K562 (cell line): Measurements from ENCODE around the gene PALLD. TPM values are rescaled to one million over a fixed set of nuclear protein-coding genes. Genes with fewer than 3 reads are reported as not detected.
A peak's percentile ranks its signal among the peaks of the same experiment; 100 is the strongest.

Source experiments
- ATAC-seq: fragments of 200-7000 bp; cut with Tn5 transposase; 3 replicates; pipeline ENCODE4 v1.9.1; 2020; ENCODE audit warnings: moderate library complexity
- BruUV-seq: library from RNA; stranded (reverse); fragments of 400-500 nt; replicated peaks from 2 replicates; lab custom pipeline; 2021; lab: Mats Ljungman, UMichigan
- CTCF ChIA-PET: fragments of 300-600 bp; formaldehyde crosslinking; extraction: SDS; loops from one replicate; lab custom pipeline; 2021; ENCODE audit warnings: low intra/inter-chr PET ratio; lab: Yijun Ruan, JAX
- POLR2A ChIA-PET: fragments of 300-600, 350-650 bp; sonication (Branson Sonifier 250); formaldehyde crosslinking; extraction: SDS; loops from one replicate; lab custom pipeline; 2021; ENCODE audit warnings: antibody characterized with exemption, inconsistent platforms; lab: Yijun Ruan, JAX
- DNase-seq, 4 experiments: peaks; one replicate each; pipeline versions ENCODE4 v3.0.0 to v3.0.0-alpha.2; 2011 to 2018; ENCODE audit warnings: low spot score in 3 of 4, mixed read lengths in 3 of 4; ENCODE audit errors: extremely low read depth in 1 of 4
- FAIRE-seq: peaks from 2 replicates; lab custom pipeline; 2011; peaks lifted over from hg19 to GRCh38; lab: Jason Lieb, UNC
- H2AFZ ChIP-seq: 2 replicates; pipeline ENCODE4 v1.6.0; 2011; ENCODE audit warnings: low read depth, low read length, control low read depth, inconsistent platforms
- H3K27ac ChIP-seq: fragments of 200-600 bp; 3 replicates; pipeline ENCODE4 v1.8.0; 2011; ENCODE audit warnings: low read depth, mild to moderate bottlenecking, control low read depth, inconsistent platforms, low read length, moderate library complexity, mixed read lengths; ENCODE audit errors: extremely low read depth
- H3K27me3 ChIP-seq, 2 experiments: fragments of 300-600 bp in 1 of 2; 2 replicates in 1 of 2; 3 replicates in 1 of 2; pipeline versions ENCODE4 v1.6.0 to v1.8.0; 2011; ENCODE audit warnings: inconsistent platforms in 2 of 2, low read length in 2 of 2, mild to moderate bottlenecking in 1 of 2, mixed read lengths in 1 of 2, moderate library complexity in 1 of 2; ENCODE audit not compliant: control insufficient read depth in 2 of 2, insufficient read depth in 2 of 2
- H3K36me3 ChIP-seq: fragments of 300-600 bp; 3 replicates; pipeline ENCODE4 v1.8.0; 2011; ENCODE audit warnings: mild to moderate bottlenecking, low read length, inconsistent platforms; ENCODE audit not compliant: control insufficient read depth, insufficient read depth
- H3K4me1 ChIP-seq, 2 experiments: fragments of 200-600 bp in 1 of 2; replicated peaks in 1 of 2; 2 replicates in 1 of 2; 3 replicates in 1 of 2; pipeline versions ENCODE4 v1.5.1 to v1.8.0; 2011; ENCODE audit warnings: inconsistent platforms in 2 of 2, low read length in 2 of 2, mild to moderate bottlenecking in 1 of 2, mixed read lengths in 1 of 2, moderate library complexity in 1 of 2; ENCODE audit not compliant: control insufficient read depth in 2 of 2, insufficient read depth in 2 of 2
- H3K4me2 ChIP-seq: 2 replicates; pipeline ENCODE4 v1.6.1; 2011; ENCODE audit warnings: low read length, control low read depth, inconsistent platforms, mixed read lengths; ENCODE audit not compliant: insufficient read depth
- H3K4me3 ChIP-seq: fragments of 200-600 bp; sonication (generic), shearing (Covaris generic); 2 replicates; pipeline ENCODE4 v1.5.1; 2016; ENCODE audit warnings: control low read depth, inconsistent platforms
- H3K79me2 ChIP-seq: fragments of 200-600 bp; 3 replicates; pipeline ENCODE4 v1.8.0; 2011; ENCODE audit warnings: low read length, inconsistent platforms; ENCODE audit not compliant: control insufficient read depth, insufficient read depth
- H3K9ac ChIP-seq, 2 experiments: 2 replicates each; pipeline versions ENCODE4 v1.6.0 to v1.6.1; 2011; ENCODE audit warnings: low read depth in 2 of 2, low read length in 2 of 2, control low read depth in 1 of 2, inconsistent platforms in 1 of 2, mild to moderate bottlenecking in 1 of 2, mixed read lengths in 1 of 2; ENCODE audit not compliant: insufficient read depth in 1 of 2
- H3K9me1 ChIP-seq: one replicate; pipeline ENCODE4 v1.6.0; 2011; ENCODE audit warnings: inconsistent platforms, mild to moderate bottlenecking, low read length, moderate library complexity; ENCODE audit not compliant: control insufficient read depth, insufficient read depth
- H3K9me3 ChIP-seq: replicated peaks from 2 replicates; pipeline ENCODE4 v1.5.1; 2011; ENCODE audit warnings: low read depth, low read length, inconsistent platforms; ENCODE audit not compliant: control insufficient read depth, insufficient read depth
- H4K20me1 ChIP-seq: replicated peaks from 2 replicates; pipeline ENCODE4 v1.6.1; 2011; ENCODE audit warnings: low read length, inconsistent platforms, mixed read lengths; ENCODE audit not compliant: control insufficient read depth, insufficient read depth
- ARID2 ChIP-seq: fragments of 450-650 bp; IDR thresholded peaks from 2 replicates; pipeline ENCODE4 v1.6.1; 2017; ENCODE audit warnings: antibody characterized with exemption, mild to moderate bottlenecking
- ASH1L ChIP-seq: fragments of 450-650 bp; IDR thresholded peaks from 2 replicates; pipeline ENCODE4 v1.6.1; 2018; ENCODE audit warnings: borderline replicate concordance, mild to moderate bottlenecking, low read depth; ENCODE audit not compliant: partially characterized antibody
- BHLHE40 ChIP-seq: IDR thresholded peaks from 2 replicates; pipeline ENCODE4 v1.6.1; 2011; ENCODE audit warnings: low read length, improper control_type of control experiment
- BRF1 ChIP-seq: IDR thresholded peaks from 3 replicates; pipeline ENCODE4 v1.6.1; 2011; ENCODE audit warnings: borderline replicate concordance, mild to moderate bottlenecking; ENCODE audit not compliant: insufficient read length; ENCODE audit errors: extremely low read depth
- CBFA2T3 ChIP-seq: fragments of 450-650 bp; IDR thresholded peaks from 2 replicates; pipeline ENCODE4 v1.6.1; 2017
- ELF4 ChIP-seq: fragments of 450-650 bp; formaldehyde crosslinking; IDR thresholded peaks from 2 replicates; pipeline ENCODE4 v1.4.0; 2022; ENCODE audit warnings: missing genetic modification characterization
- HNRNPUL1 ChIP-seq: fragments of 200-400 bp; formaldehyde crosslinking; IDR thresholded peaks from 2 replicates; pipeline ENCODE4 v1.6.1; 2017; ENCODE audit warnings: low read length
- KLF16 ChIP-seq: IDR thresholded peaks from 2 replicates; pipeline ENCODE4 v1.6.1; 2016; ENCODE audit warnings: antibody characterized with exemption
- MYNN ChIP-seq, 2 experiments: sonication (generic); formaldehyde crosslinking in 1 of 2; IDR thresholded peaks; 2 replicates each; pipeline versions ENCODE4 v1.5.0 to v1.6.1; 2016 to 2020; ENCODE audit warnings: antibody characterized with exemption in 1 of 2, missing genetic modification reagents in 1 of 2
- POU5F1 ChIP-seq: fragments of 150-350 bp; IDR thresholded peaks from 2 replicates; pipeline ENCODE4 v1.6.1; 2014; ENCODE audit warnings: borderline replicate concordance, low read length, low read depth, mild to moderate bottlenecking; ENCODE audit not compliant: partially characterized antibody
- RFX1 ChIP-seq: fragments of 450-650 bp; IDR thresholded peaks from 2 replicates; pipeline ENCODE4 v1.6.1; 2016; ENCODE audit warnings: mild to moderate bottlenecking, moderate library complexity
- SMARCA5 ChIP-seq: fragments of 450-650 bp; IDR thresholded peaks from 2 replicates; pipeline ENCODE4 v1.6.1; 2016
- TAF7 ChIP-seq: fragments of 450-650 bp; IDR thresholded peaks from 2 replicates; pipeline ENCODE4 v1.6.1; 2016; ENCODE audit warnings: missing genetic modification characterization, missing compliant biosample characterization
- TAL1 ChIP-seq: fragments of 450-650 bp; IDR thresholded peaks from 2 replicates; pipeline ENCODE4 v1.6.1; 2016; ENCODE audit warnings: mild to moderate bottlenecking
- ZFP1 ChIP-seq: fragments of 450-650 bp; formaldehyde crosslinking; IDR thresholded peaks from 2 replicates; pipeline ENCODE4 v1.4.0; 2020; ENCODE audit warnings: mild to moderate bottlenecking, mixed read lengths
- ZNF324 ChIP-seq: fragments of 250-450 bp; sonication (Bioruptor Pico); IDR thresholded peaks from 2 replicates; pipeline ENCODE4 v1.4.0; 2020; ENCODE audit warnings: mild to moderate bottlenecking
- ZZZ3 ChIP-seq: fragments of 450-650 bp; IDR thresholded peaks from 2 replicates; pipeline ENCODE4 v1.6.1; 2016; ENCODE audit warnings: antibody characterized with exemption, mild to moderate bottlenecking, moderate library complexity
- WGBS: fragments of 100-300 bp; shearing (Covaris generic); methylation state at CpG from one replicate; pipeline ENCODE4 v1.1.6; 2016; ENCODE audit warnings: low coverage, mixed read lengths; ENCODE audit not compliant: insufficient coverage; ENCODE audit errors: missing lambda C conversion rate; 5-methylcytosine and 5-hydroxymethylcytosine counted together
- in situ Hi-C: fragments of 300-500 bp; cut with MboI; formaldehyde crosslinking; loops from 4 replicates; pipeline ENCODE4 v1.15.0; 2018; ENCODE audit warnings: inconsistent platforms, mixed read lengths
- intact Hi-C: fragments of 100-400 bp; cut with micrococcal nuclease; formaldehyde crosslinking; loops from 2 replicates; pipeline ENCODE4 v1.14.2; 2022
- polyA plus RNA-seq, 8 experiments: library from polyadenylated mRNA; depleted of rRNA in 4 of 8; stranded (reverse) in 5 of 8; unstranded in 3 of 8; fragments of >200 nt; fragmentation: Nextera tagmentation in 2 of 8; fragmentation: Illumina TruSeq in 1 of 8; extraction: Ambion mirVana in 2 of 8; extraction: Trizol in 1 of 8; gene quantifications; 2 replicates each; pipeline versions ENCODE4 v1.2.1 to v1.2.3, GENCODE V29; 2011 to 2014; ENCODE audit warnings: inconsistent platforms in 1 of 8, missing spikeins in 1 of 8
- total RNA-seq, 7 experiments: library from RNA; depleted of rRNA in 6 of 7; stranded (reverse); fragments of >200 nt in 6 of 7; fragmentation: Illumina TruSeq in 2 of 7; extraction: Trizol in 2 of 7; gene quantifications; 2 replicates each; pipeline versions ENCODE4 v1.2.1 to v1.2.3, GENCODE V29; 2011 to 2021; ENCODE audit warnings: low replicate concordance in 1 of 7

The PALLD gene
- total and polyA plus RNA-seq, 9 of the 15 experiments (the other 6 are each of a cell fraction or from before 2014, with no cell fraction given) = 0.01 to 0.35 (median 0.06) TPM; not detected in 3

GRCh38 chr4:168811786-168812651 lies 315.2 kb downstream of the PALLD start:
- WGBS = under 1% methylated on average over 9 of the region's 9 CpGs
- Histone ChIP-seq H3K9ac (no peak overlapping the region), H3K4me2 (no peak overlapping the region), H3K79me2 (no peaks in the 10 kb centered on the region), H2AFZ (no peak overlapping the region), H3K9me3 (no peaks in the 10 kb centered on the region), H3K27me3 (peaks cover 0 to 2% of the 10 kb centered on the region in 2 experiments; a peak in 1 of 5 replicates), H3K4me1 (no peaks in the 10 kb centered on the region), H4K20me1 (no peaks in the 10 kb centered on the region), H3K27ac (no peak overlapping the region), H3K9me1 (no peaks in the 10 kb centered on the region), H3K4me3 (no peak overlapping the region), H3K36me3 (no peaks in the 10 kb centered on the region)
- DNase-seq (no peak), FAIRE-seq (no peak), ATAC-seq (no peak)
- intact Hi-C loops (no loop called here), in situ Hi-C loops (no loop called here)
- ChIA-PET CTCF (no interaction called here), POLR2A (no interaction called here)
- no TSS peak for BruUV-seq
- TF ChIP-seq ARID2 (no peak), SMARCA5 (no peak), HNRNPUL1 (no peak), ZFP1 (no peak), MYNN (IDR thresholded peaks at IDR 0.05) (peak; percentile 97), MYNN (CRISPR knock-in tag; IDR thresholded peaks at IDR 0.05) (no peak), BRF1 (no peak), ELF4 (CRISPR knock-in tag) (no peak), TAL1 (no peak), ZNF324 (CRISPR knock-in tag) (no peak), RFX1 (peak; percentile 62), POU5F1 (no peak), ZZZ3 (no peak), ASH1L (no peak), KLF16 (no peak), TAF7 (tag) (no peak), CBFA2T3 (0 out of 2 replicates have a peak, but pooled peaks have one; percentile 6), BHLHE40 (no peak)
